Non-pigmented ciliary epithelial cell (primary cell): ENCODE data around the gene SOWAHC.

ENCODE experiments used
- DNase-seq: peaks from one replicate; pipeline ENCODE4 v3.0.0-alpha.2; 2010; ENCODE audit warnings: low read depth

The SOWAHC gene

GRCh38 chr2:109647636-109648035, 33.5 kb downstream of the SOWAHC start:
- peak; percentile 15 for DNase-seq

GRCh38 chr2:109648041-109648527, 33.9 kb downstream of the SOWAHC start:
- no peak for DNase-seq

- DNase-seq = no peak
These were observed 35.9 kb downstream of the SOWAHC start for GRCh38 chr2:109649736-109650695.

GRCh38 chr2:109654326-109655050, 40.3 kb downstream of the SOWAHC start:
- no peak for DNase-seq

GRCh38 chr2:109655287-109655686, 41.1 kb downstream of the SOWAHC start:
- DNase-seq = no peak

GRCh38 chr2:109659396-109660045, 45.4 kb downstream of the SOWAHC start:
- no peak for DNase-seq

- no peak for DNase-seq
These were observed 46.1 kb downstream of the SOWAHC start for GRCh38 chr2:109660046-109660860.

- DNase-seq = no peak
These were observed 48.7 kb downstream of the SOWAHC start for GRCh38 chr2:109662889-109663288.

- no peak for DNase-seq
These were observed 49.6 kb downstream of the SOWAHC start for GRCh38 chr2:109663721-109664120.

- no peak for DNase-seq
These were observed 52.3 kb downstream of the SOWAHC start for GRCh38 chr2:109666466-109666865.
